Measurements from ENCODE around the gene UNC13A.

- TF ChIP-seq, protein P1, sequence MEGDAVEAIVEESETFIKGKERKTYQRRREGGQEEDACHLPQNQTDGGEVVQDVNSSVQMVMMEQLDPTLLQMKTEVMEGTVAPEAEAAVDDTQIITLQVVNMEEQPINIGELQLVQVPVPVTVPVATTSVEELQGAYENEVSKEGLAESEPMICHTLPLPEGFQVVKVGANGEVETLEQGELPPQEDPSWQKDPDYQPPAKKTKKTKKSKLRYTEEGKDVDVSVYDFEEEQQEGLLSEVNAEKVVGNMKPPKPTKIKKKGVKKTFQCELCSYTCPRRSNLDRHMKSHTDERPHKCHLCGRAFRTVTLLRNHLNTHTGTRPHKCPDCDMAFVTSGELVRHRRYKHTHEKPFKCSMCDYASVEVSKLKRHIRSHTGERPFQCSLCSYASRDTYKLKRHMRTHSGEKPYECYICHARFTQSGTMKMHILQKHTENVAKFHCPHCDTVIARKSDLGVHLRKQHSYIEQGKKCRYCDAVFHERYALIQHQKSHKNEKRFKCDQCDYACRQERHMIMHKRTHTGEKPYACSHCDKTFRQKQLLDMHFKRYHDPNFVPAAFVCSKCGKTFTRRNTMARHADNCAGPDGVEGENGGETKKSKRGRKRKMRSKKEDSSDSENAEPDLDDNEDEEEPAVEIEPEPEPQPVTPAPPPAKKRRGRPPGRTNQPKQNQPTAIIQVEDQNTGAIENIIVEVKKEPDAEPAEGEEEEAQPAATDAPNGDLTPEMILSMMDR (IDR thresholded peaks at IDR 0.05; ENCODE audit: insufficient read depth, low read depth, low read length): no peak
- TF ChIP-seq EZH2 (IDR thresholded peaks at IDR 0.05; ENCODE audit: insufficient read depth, low read length): no peak
Observed at GRCh38 chr19:17641181-17641580, 47.0 kb downstream of the UNC13A start.
